ENCODE results near the gene CYLD. TPM values are rescaled to one million over a fixed set of nuclear protein-coding genes. Genes with fewer than 3 reads are reported as not detected.
A peak's percentile ranks its signal among the peaks of the same experiment; 100 is the strongest.

Gene CYLD
- total RNA-seq, 4 donors from 2014 or later: 31.1 to 77.6 (median 50.2) TPM

- DNase-seq (ENCODE audit: low spot score in 2 of 2): peak in 1 of 2 donors; percentile 37
- Histone ChIP-seq H3K27me3 (no peaks in the 10 kb centered on the region), H3K4me3 (no peak overlapping the region), H3K9me3 (no peaks in the 10 kb centered on the region), H3K4me1 (no peaks in the 10 kb centered on the region), H3K27ac (no peak overlapping the region), H3K36me3 (no peaks in the 10 kb centered on the region)
- TF ChIP-seq EP300 (IDR thresholded peaks at IDR 0.05) (no peak), POLR2A (IDR thresholded peaks at IDR 0.05) (no peak), POLR2AphosphoS5 (IDR thresholded peaks at IDR 0.05) (no peak), CTCF (IDR thresholded peaks at IDR 0.05) (no peak)
- 94% methylated on average over 4 of the region's 4 CpGs for WGBS
Measured at GRCh38 chr16:50834701-50835100, 92.8 kb downstream of the CYLD start.

- Histone ChIP-seq H3K36me3 (no peaks in the 10 kb centered on the region), H3K27ac (no peak overlapping the region), H3K27me3 (peaks cover 7% of the 10 kb centered on the region), H3K4me3 (no peak overlapping the region), H3K9me3 (no peaks in the 10 kb centered on the region), H3K4me1 (no peaks in the 10 kb centered on the region)
- DNase-seq (ENCODE audit: low spot score in 2 of 2): peak in 1 of 2 donors; percentile 45
- no peak for TF ChIP-seq CTCF (IDR thresholded peaks at IDR 0.05)
- 41% methylated on average over 8 of the region's 10 CpGs for WGBS
Measured at GRCh38 chr16:50835358-50836060, 93.6 kb downstream of the CYLD start.

- no peak overlapping the region for H3K27ac ChIP-seq
- TF ChIP-seq EP300 (IDR thresholded peaks at IDR 0.05): no peak
- no peak for TF ChIP-seq POLR2A (IDR thresholded peaks at IDR 0.05)
- TF ChIP-seq CTCF (IDR thresholded peaks at IDR 0.05): no peak
- TF ChIP-seq POLR2AphosphoS5 (IDR thresholded peaks at IDR 0.05): no peak
- 44% methylated on average over 10 of the region's 10 CpGs for WGBS
- H3K36me3 ChIP-seq: no peaks in the 10 kb centered on the region
- peaks cover 3% of the 10 kb centered on the region for H3K4me1 ChIP-seq
- H3K4me3 ChIP-seq: no peak overlapping the region
- no peaks in the 10 kb centered on the region for H3K9me3 ChIP-seq
- peak in 1 of 2 donors; percentile 52 for DNase-seq (ENCODE audit: low spot score in 2 of 2)
- H3K27me3 ChIP-seq: peaks cover 13% of the 10 kb centered on the region
Measured at GRCh38 chr16:50836121-50836621, 94.3 kb downstream of the CYLD start.

- no peak overlapping the region for H3K27ac ChIP-seq
- no peaks in the 10 kb centered on the region for H3K9me3 ChIP-seq
- H3K4me1 ChIP-seq: peaks cover 8% of the 10 kb centered on the region
- H3K27me3 ChIP-seq: peaks cover 25% of the 10 kb centered on the region
- TF ChIP-seq POLR2A (IDR thresholded peaks at IDR 0.05): no peak
- no peak for TF ChIP-seq EP300 (IDR thresholded peaks at IDR 0.05)
- no peak for TF ChIP-seq POLR2AphosphoS5 (IDR thresholded peaks at IDR 0.05)
- TF ChIP-seq CTCF (IDR thresholded peaks at IDR 0.05): no peak
- WGBS: 76% methylated on average over 2 of the region's 2 CpGs
- no peak overlapping the region for H3K4me3 ChIP-seq
- DNase-seq (ENCODE audit: low spot score in 2 of 2): peak in 1 of 2 donors; percentile 52
- no peaks in the 10 kb centered on the region for H3K36me3 ChIP-seq
Measured at GRCh38 chr16:50837324-50837723, 95.4 kb downstream of the CYLD start.

GRCh38 chr16:50838165-50838564 lies 96.3 kb downstream of the CYLD start:
- Histone ChIP-seq H3K27ac (no peak overlapping the region), H3K4me3 (no peak overlapping the region), H3K9me3 (no peaks in the 10 kb centered on the region), H3K27me3 (peaks cover 25% of the 10 kb centered on the region), H3K36me3 (no peaks in the 10 kb centered on the region), H3K4me1 (peaks cover 8% of the 10 kb centered on the region)
- no peak for DNase-seq (ENCODE audit: low spot score in 2 of 2)
- TF ChIP-seq POLR2AphosphoS5 (IDR thresholded peaks at IDR 0.05): no peak
- no peak for TF ChIP-seq CTCF (IDR thresholded peaks at IDR 0.05)
- no peak for TF ChIP-seq POLR2A (IDR thresholded peaks at IDR 0.05)
- TF ChIP-seq EP300 (IDR thresholded peaks at IDR 0.05): no peak
- 54% methylated on average over 2 of the region's 2 CpGs for WGBS

Measured in suprapubic skin (tissue), 4 donors.